ENCODE measurements around the gene GABRG2.
"Not testable (repeated sequence)": the region's sequence is repeated elsewhere in the genome, so short reads cannot be mapped to it uniquely, and the experiment has no call there.

GABRG2 gene

GRCh38 chr5:162067655-162068411, at the start of gene GABRG2:
TSS of gene GABRG2 (plus strand) at chr5:162067773. CDS start at chr5:162068000, 227 bp downstream.
- DNase-seq = no peak

- no peak for DNase-seq
These were observed 42.3 kb upstream of the GABRG2 start for GRCh38 chr5:162025312-162025711.

DNA sequence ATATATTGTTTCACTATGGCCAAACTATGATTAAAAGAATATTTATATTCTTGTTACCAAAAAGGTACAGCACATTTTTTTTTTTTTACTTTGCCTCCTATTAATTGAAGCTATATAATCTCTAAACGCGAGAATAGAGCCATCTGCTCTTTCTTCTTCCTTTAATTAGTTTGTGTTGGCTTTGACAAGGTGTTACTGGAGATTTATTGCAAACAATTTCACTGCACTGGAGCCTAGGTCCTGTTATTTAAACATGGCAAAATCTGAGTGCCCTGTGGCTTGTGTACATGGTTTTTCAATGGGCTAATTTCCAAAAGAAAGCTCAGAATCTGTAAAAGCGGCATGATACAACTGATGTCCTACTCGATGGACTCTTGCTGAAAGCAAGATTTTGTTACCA, 40.8 kb upstream of the GABRG2 start:
- no peak for DNase-seq

DNA sequence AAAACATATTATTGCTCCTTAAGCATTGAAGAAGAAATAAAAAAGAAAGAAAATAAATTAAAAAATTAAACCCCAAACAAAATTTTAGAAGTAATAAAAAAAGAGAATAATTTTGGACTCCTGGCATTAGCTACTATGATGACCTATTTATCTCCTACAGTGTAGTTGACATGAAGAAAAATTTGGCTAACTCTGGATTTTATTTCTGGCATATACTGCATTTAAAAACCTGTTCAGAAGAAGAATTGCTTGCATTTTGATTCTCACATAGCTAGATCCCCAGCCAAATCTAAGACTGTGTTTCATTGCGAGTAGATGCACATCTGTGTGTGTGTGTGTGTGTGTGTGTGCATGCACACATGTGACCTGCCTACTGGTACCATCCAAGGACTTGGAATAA, 30.1 kb upstream of the GABRG2 start:
- no peak for DNase-seq

- DNase-seq = no peak
These were observed 20.3 kb upstream of the GABRG2 start for GRCh38 chr5:162047279-162047678.

GRCh38 chr5:162052676-162053075, 14.9 kb upstream of the GABRG2 start:
- DNase-seq = no peak

GRCh38 chr5:162055095-162055494, 12.5 kb upstream of the GABRG2 start:
- DNase-seq = not testable (repeated sequence)

- no peak for DNase-seq
These were observed 411 bp upstream of the GABRG2 start for GRCh38 chr5:162067162-162067561.

GRCh38 chr5:162068412-162068811, 839 bp downstream of the GABRG2 start:
- no peak for DNase-seq

DNA sequence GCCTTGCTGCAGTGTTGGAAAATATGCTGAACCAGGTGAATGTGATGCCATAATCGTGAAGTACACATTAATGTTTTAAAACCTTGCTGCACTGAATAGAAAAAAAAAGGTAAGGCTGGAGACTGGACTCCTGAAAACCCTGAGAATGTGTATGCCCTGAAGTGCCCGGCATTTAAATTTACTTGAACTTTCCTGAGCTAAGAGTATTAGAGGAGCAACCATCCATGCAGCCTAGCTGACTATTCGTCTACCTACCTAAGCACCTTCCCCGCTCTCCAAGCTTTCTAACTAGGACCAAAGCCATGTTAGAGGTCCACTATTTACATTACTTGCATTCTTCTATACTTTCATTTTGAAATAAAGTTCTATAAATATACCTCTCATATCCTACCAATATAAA, 1.4 kb downstream of the GABRG2 start:
- no peak for DNase-seq

DNA sequence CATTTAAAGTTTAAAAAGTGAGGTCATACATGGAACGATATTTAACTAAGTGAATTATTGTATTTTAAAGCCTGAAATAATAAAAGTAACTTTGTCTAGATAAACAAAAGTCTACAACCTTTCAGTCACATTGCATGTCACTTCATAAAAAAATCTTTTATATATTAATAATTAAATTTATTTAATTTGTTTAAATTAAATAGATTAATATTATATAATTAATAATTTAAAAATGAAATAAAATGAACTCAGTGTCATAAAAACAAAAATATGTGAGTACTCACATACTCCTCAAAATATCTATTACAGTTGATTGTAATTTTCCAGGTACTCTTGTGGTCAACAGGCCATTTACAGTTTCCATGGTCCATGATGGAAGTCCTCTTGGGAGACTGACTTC, 11.2 kb downstream of the GABRG2 start:
- DNase-seq = no peak

DNA sequence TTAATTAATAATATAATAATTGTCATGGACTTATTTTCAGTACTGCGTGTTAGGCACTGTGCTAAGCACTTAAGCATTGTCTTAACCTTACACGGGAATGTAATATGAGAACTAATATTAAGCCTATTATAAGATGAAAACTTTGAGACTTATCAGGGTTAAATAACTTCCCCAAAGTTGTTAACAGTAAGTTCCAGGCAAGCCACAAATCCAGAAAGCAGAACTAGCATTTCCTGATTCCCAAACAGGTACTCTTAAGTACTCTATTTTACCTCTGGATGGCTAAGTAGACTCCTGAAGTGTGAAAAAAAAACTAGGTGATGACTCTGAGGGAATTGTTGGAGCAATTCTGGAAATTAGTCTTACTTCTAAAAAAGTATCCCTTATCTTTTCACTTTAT, 23.8 kb downstream of the GABRG2 start:
- no peak for DNase-seq

DNA sequence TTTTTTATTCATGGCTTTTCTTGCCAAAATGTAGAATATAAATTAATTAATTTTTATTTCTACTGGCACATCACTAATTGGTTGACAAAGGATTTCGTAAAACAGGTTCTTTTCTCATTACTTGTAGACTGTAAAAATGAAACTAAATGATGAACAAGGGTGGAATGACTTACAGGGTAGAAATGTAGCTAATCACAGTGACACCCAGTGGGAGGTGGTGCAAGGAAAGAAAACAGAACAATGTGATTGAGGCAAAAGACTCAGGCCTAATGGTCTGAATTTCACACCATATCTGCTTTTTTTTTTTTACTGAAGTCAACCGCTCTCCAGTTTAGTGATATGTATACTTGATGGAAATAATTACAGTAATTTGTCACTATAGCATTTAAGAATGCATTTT, 28.9 kb downstream of the GABRG2 start:
- DNase-seq = no peak

DNA sequence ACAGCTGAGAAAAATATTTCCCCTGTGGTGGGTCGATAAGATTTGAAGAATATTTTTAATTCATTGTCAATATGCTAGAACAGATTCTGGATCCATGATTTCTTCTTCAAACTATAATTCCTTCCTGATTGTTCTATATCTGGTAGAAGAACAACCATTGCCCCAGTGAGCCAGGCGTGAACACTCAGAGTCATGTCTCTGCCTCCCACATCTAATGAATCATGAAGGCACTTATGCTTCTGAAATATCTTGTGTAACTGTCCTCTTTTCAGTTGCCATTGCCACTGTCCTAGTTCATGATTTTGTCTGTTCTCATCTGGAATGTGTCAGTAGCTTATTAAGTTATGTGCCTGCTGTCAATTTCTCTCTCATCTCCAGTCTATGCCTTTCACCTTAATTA, 40.0 kb downstream of the GABRG2 start:
- DNase-seq = no peak

DNA sequence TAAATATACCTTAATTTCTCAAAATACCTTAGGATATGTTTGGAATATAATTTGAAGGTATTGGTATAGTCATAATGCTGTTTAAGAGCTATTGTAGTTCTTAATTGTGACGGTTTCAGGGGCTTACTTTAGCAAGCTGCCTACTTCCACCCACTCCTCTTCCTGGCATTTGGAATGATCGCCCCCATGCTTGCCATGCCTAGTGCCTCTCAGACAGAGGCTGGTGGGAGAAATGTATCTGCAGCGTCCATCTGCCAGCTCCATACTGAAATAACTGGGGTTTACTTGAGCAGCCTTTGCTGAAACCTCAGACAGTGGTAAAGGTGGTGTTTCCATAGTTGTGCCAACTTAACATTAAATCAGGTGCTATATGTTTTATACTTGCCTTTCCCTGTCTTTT, 52.2 kb downstream of the GABRG2 start:
- DNase-seq = no peak

- no peak for DNase-seq
These were observed 60.5 kb downstream of the GABRG2 start for GRCh38 chr5:162128117-162128516.

- no peak for DNase-seq
These were observed 64.8 kb downstream of the GABRG2 start for GRCh38 chr5:162132348-162132747.

- DNase-seq = no peak
These were observed 71.6 kb downstream of the GABRG2 start for GRCh38 chr5:162139190-162139589.

- no peak for DNase-seq
These were observed 86.7 kb downstream of the GABRG2 start for GRCh38 chr5:162154242-162154641.

DNA sequence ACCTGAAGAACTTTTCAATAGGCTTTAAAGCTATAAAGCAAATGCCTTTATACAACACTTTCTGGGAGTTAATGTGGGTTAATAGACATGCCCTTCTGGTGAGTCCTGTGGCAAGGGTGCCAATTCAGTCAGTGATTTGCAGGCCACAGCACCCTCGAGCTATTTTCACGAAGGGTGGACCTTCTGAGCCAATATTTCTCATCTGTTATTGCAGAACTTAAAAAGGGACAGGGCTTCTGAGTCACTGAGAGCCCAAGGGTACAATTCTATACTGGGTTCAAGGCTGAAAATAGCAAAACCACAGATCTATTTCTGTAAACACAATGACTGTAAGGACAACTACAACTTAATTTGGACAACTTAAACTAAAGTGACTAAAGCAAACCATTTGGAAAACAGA, 92.8 kb downstream of the GABRG2 start:
- no peak for DNase-seq

GRCh38 chr5:162163663-162164062, 96.1 kb downstream of the GABRG2 start:
- no peak for DNase-seq

GRCh38 chr5:162174358-162174974, 106.9 kb downstream of the GABRG2 start:
- no peak for DNase-seq

GRCh38 chr5:162187371-162187770, 119.8 kb downstream of the GABRG2 start:
- DNase-seq = no peak

- DNase-seq = no peak
These were observed 122.1 kb downstream of the GABRG2 start for GRCh38 chr5:162189719-162190118.

GRCh38 chr5:162193012-162193411, 125.4 kb downstream of the GABRG2 start:
- DNase-seq = no peak
